GM12878 (cell line): ENCODE results near the gene PDE7B. TPM values are rescaled to one million over a fixed set of nuclear protein-coding genes. Genes with fewer than 3 reads are reported as not detected.

Experiments used
- ATAC-seq: fragments of 200-7000 bp; cut with Tn5 transposase; 3 replicates; pipeline ENCODE4 v1.9.1; 2020; ENCODE audit warnings: mild to moderate bottlenecking, moderate library complexity
- BruUV-seq: library from RNA; stranded (reverse); fragments of 400-500 nt; replicated peaks from 2 replicates; lab custom pipeline; 2021; lab: Mats Ljungman, UMichigan
- CTCF ChIA-PET: fragments of 300-600 bp; sonication (Branson Sonifier 250); formaldehyde crosslinking; extraction: SDS; loops from one replicate; lab custom pipeline; 2021; ENCODE audit warnings: inconsistent platforms; lab: Yijun Ruan, JAX
- POLR2A ChIA-PET: fragments of 350-600 bp; formaldehyde crosslinking; extraction: SDS; loops from one replicate; lab custom pipeline; 2021; ENCODE audit warnings: inconsistent platforms; lab: Charles Lee
- RAD21 ChIA-PET: fragments of 300-600 bp; sonication (Branson Sonifier 250); formaldehyde crosslinking; loops from one replicate; lab custom pipeline; 2023; ENCODE audit warnings: antibody characterized with exemption; ENCODE audit not compliant: unreplicated experiment; lab: Charles Lee
- SMC1A ChIA-PET: fragments of 300-600 bp; sonication (Branson Sonifier 250); formaldehyde crosslinking; loops from one replicate; lab custom pipeline; 2023; ENCODE audit not compliant: unreplicated experiment, uncharacterized antibody; lab: Charles Lee
- DNase-seq: peaks from one replicate; pipeline ENCODE4 v3.0.0-alpha.2; 2011; ENCODE audit warnings: low read depth, low spot score
- FAIRE-seq: peaks from 3 replicates; lab custom pipeline; 2011; peaks lifted over from hg19 to GRCh38; lab: Jason Lieb, UNC
- H2AFZ ChIP-seq: 2 replicates; pipeline ENCODE4 v1.6.0; 2011; ENCODE audit warnings: low read depth, low read length, control low read depth; ENCODE audit not compliant: control insufficient read depth
- H3K27ac ChIP-seq: 2 replicates; pipeline ENCODE4 v1.5.1; 2011; ENCODE audit warnings: control low read depth; ENCODE audit not compliant: control insufficient read depth, insufficient read depth
- H3K27me3 ChIP-seq, 2 experiments: replicated peaks in 1 of 2; 2 replicates each; pipeline versions ENCODE4 v1.6.0 to v1.6.1; 2011; ENCODE audit warnings: low read length in 1 of 2; ENCODE audit not compliant: control insufficient read depth in 2 of 2, insufficient read depth in 2 of 2
- H3K36me3 ChIP-seq, 2 experiments: 2 replicates each; pipeline ENCODE4 v1.5.1; 2011; ENCODE audit warnings: low read length in 1 of 2; ENCODE audit not compliant: control insufficient read depth in 2 of 2, insufficient read depth in 2 of 2
- H3K4me1 ChIP-seq: 2 replicates; pipeline ENCODE4 v1.6.1; 2011; ENCODE audit warnings: mild to moderate bottlenecking, low read length, moderate library complexity, mixed read lengths; ENCODE audit not compliant: control insufficient read depth, insufficient read depth
- H3K4me2 ChIP-seq: 2 replicates; pipeline ENCODE4 v1.6.0; 2011; ENCODE audit warnings: control low read depth; ENCODE audit not compliant: control insufficient read depth, insufficient read depth
- H3K4me3 ChIP-seq: fragments of 200-600 bp; sonication (generic); 2 replicates; pipeline ENCODE4 v1.5.1; 2016
- H3K79me2 ChIP-seq: 2 replicates; pipeline ENCODE4 v1.6.0; 2011; ENCODE audit warnings: low read length; ENCODE audit not compliant: control insufficient read depth, insufficient read depth
- H3K9ac ChIP-seq: 2 replicates; pipeline ENCODE4 v1.8.0; 2011; ENCODE audit warnings: low read length, control low read depth, mixed read lengths; ENCODE audit not compliant: control insufficient read depth, insufficient read depth
- H3K9me3 ChIP-seq: replicated peaks from 3 replicates; pipeline ENCODE4 v1.5.1; 2011; ENCODE audit warnings: mild to moderate bottlenecking, low read length; ENCODE audit not compliant: control insufficient read depth, insufficient read depth
- H4K20me1 ChIP-seq: 2 replicates; pipeline ENCODE4 v1.6.0; 2011; ENCODE audit not compliant: control insufficient read depth, insufficient read depth
- ATF3 ChIP-seq: IDR thresholded peaks from 2 replicates; pipeline ENCODE4 v1.6.1; 2011; ENCODE audit warnings: low read depth, mild to moderate bottlenecking, low read length, moderate library complexity, borderline replicate concordance; ENCODE audit errors: extremely low read depth
- ATF7 ChIP-seq: fragments of 450-650 bp; IDR thresholded peaks from 2 replicates; pipeline ENCODE4 v1.6.1; 2016; ENCODE audit warnings: low read depth, mild to moderate bottlenecking
- CEBPB ChIP-seq, 2 experiments: fragments of 150-350 bp in 1 of 2; IDR thresholded peaks; 2 replicates each; pipeline ENCODE4 v1.6.1; 2012 to 2014; ENCODE audit warnings: low read depth in 2 of 2, low read length in 2 of 2, borderline replicate concordance in 1 of 2, inconsistent platforms in 1 of 2
- NFIC ChIP-seq: IDR thresholded peaks from 2 replicates; pipeline ENCODE4 v1.6.1; 2012; ENCODE audit warnings: low read depth, mild to moderate bottlenecking, inconsistent platforms, low read length, moderate library complexity
- SMAD1 ChIP-seq: fragments of 450-650 bp; IDR thresholded peaks from 2 replicates; pipeline ENCODE4 v1.6.1; 2018; ENCODE audit warnings: mild to moderate bottlenecking, low read depth; ENCODE audit not compliant: partially characterized antibody
- WGBS: methylation state at CpG from one replicate; pipeline ENCODE4 v1.1.6; 2016; ENCODE audit warnings: low lambda C conversion rate; ENCODE audit not compliant: insufficient replicate concordance, insufficient coverage; ENCODE audit errors: missing lambda C conversion rate; 5-methylcytosine and 5-hydroxymethylcytosine counted together
- in situ Hi-C: fragments of 300-500 bp; cut with MboI; formaldehyde crosslinking; loops from 9 replicates; pipeline ENCODE4 v1.14.3; 2018; ENCODE audit warnings: mixed read lengths
- intact Hi-C: fragments of 100-400 bp; cut with micrococcal nuclease; formaldehyde crosslinking; loops from one replicate; pipeline ENCODE4 v1.14.2; 2022; ENCODE audit not compliant: unreplicated experiment
- polyA plus RNA-seq, 11 experiments: library from polyadenylated mRNA; depleted of rRNA in 4 of 11; unstranded in 6 of 11; stranded (reverse) in 5 of 11; fragments of >200 nt; fragmentation: Nextera tagmentation in 4 of 11; fragmentation: Illumina TruSeq in 1 of 11; extraction: Ambion mirVana in 4 of 11; extraction: Trizol in 1 of 11; gene quantifications; 1 replicate in 1 of 11; 2 replicates in 10 of 11; pipeline versions ENCODE4 v1.2.1 to v1.2.3, GENCODE V29; 2011 to 2016; ENCODE audit warnings: inconsistent platforms in 2 of 11, missing spikeins in 2 of 11, low read depth in 1 of 11
- total RNA-seq, 4 experiments: library from RNA; depleted of rRNA in 3 of 4; stranded (reverse); fragments of >200 nt in 3 of 4; fragmentation: Illumina TruSeq in 1 of 4; extraction: Trizol in 1 of 4; gene quantifications; 2 replicates each; pipeline versions ENCODE4 v1.2.1 to v1.2.3, GENCODE V29; 2013 to 2021

PDE7B gene
- total and polyA plus RNA-seq, 10 of the 15 experiments (the other 5 are each of a cell fraction or from before 2014, with no cell fraction given), result not detected

GRCh38 chr6:135869857-135870256 lies 18.4 kb downstream of the PDE7B start:
- ChIA-PET SMC1A (no interaction called here), POLR2A (no interaction called here), RAD21 (no interaction called here), CTCF (no interaction called here)
- Histone ChIP-seq H3K27me3 (no peaks in the 10 kb centered on the region), H3K9me3 (no peaks in the 10 kb centered on the region), H3K9ac (no peak overlapping the region), H3K4me2 (no peak overlapping the region), H3K79me2 (no peaks in the 10 kb centered on the region), H4K20me1 (no peaks in the 10 kb centered on the region), H2AFZ (no peak overlapping the region), H3K4me3 (no peak overlapping the region), H3K36me3 (no peaks in the 10 kb centered on the region), H3K27ac (no peak overlapping the region), H3K4me1 (no peaks in the 10 kb centered on the region)
- intact Hi-C loops, result no loop called here
- no TSS peak for BruUV-seq
- no peak for ATAC-seq
- TF ChIP-seq ATF3 (no peak), ATF7 (no peak), SMAD1 (no peak)
- DNase-seq, result no peak
- in situ Hi-C loops, result no loop called here
- no peak for FAIRE-seq
- 42% methylated on average over 4 of the region's 4 CpGs for WGBS

GRCh38 chr6:135870722-135871121 lies 19.2 kb downstream of the PDE7B start:
- WGBS, result 10% methylated on average over 2 of the region's 2 CpGs

More at GRCh38 chr6:135870722-135871121, 19.2 kb downstream of the PDE7B start:
- H4K20me1 ChIP-seq, result no peaks in the 10 kb centered on the region
- CTCF ChIA-PET, result no interaction called here
- POLR2A ChIA-PET, result no interaction called here
- H2AFZ ChIP-seq, result no peak overlapping the region
- no peak for TF ChIP-seq NFIC
- no peak for TF ChIP-seq CEBPB (IDR thresholded peaks at IDR 0.05; ENCODE audit: borderline replicate concordance in 1 of 2, low read depth in 2 of 2, low read length in 2 of 2)
- H3K9ac ChIP-seq, result no peak overlapping the region
- ATAC-seq, result no peak
- no peak overlapping the region for H3K4me3 ChIP-seq
- in situ Hi-C loops, result no loop called here
- H3K27ac ChIP-seq, result no peak overlapping the region
- no peaks in the 10 kb centered on the region for H3K27me3 ChIP-seq
- H3K36me3 ChIP-seq, result no peaks in the 10 kb centered on the region
- no peak for FAIRE-seq
- no peak overlapping the region for H3K4me2 ChIP-seq
- no TSS peak for BruUV-seq
- H3K79me2 ChIP-seq, result no peaks in the 10 kb centered on the region
- DNase-seq, result no peak
- intact Hi-C loops, result no loop called here
- SMC1A ChIA-PET, result no interaction called here
- RAD21 ChIA-PET, result no interaction called here
- no peaks in the 10 kb centered on the region for H3K4me1 ChIP-seq
- H3K9me3 ChIP-seq, result no peaks in the 10 kb centered on the region
